K562 (cell line): Measurements from ENCODE around the gene PADI1. TPM values are rescaled to one million over a fixed set of nuclear protein-coding genes. Genes with fewer than 3 reads are reported as not detected.
A peak's percentile ranks its signal among the peaks of the same experiment; 100 is the strongest.

Experiments used
- ATAC-seq: fragments of 200-7000 bp; cut with Tn5 transposase; 3 replicates; pipeline ENCODE4 v1.9.1; 2020; ENCODE audit warnings: moderate library complexity
- BruUV-seq: library from RNA; stranded (reverse); fragments of 400-500 nt; replicated peaks from 2 replicates; lab custom pipeline; 2021; lab: Mats Ljungman, UMichigan
- CTCF ChIA-PET: fragments of 300-600 bp; formaldehyde crosslinking; extraction: SDS; loops from one replicate; lab custom pipeline; 2021; ENCODE audit warnings: low intra/inter-chr PET ratio; lab: Yijun Ruan, JAX
- POLR2A ChIA-PET: fragments of 300-600, 350-650 bp; sonication (Branson Sonifier 250); formaldehyde crosslinking; extraction: SDS; loops from one replicate; lab custom pipeline; 2021; ENCODE audit warnings: antibody characterized with exemption, inconsistent platforms; lab: Yijun Ruan, JAX
- DNase-seq, 4 experiments: peaks; one replicate each; pipeline versions ENCODE4 v3.0.0 to v3.0.0-alpha.2; 2011 to 2018; ENCODE audit warnings: low spot score in 3 of 4, mixed read lengths in 3 of 4; ENCODE audit errors: extremely low read depth in 1 of 4
- FAIRE-seq: peaks from 2 replicates; lab custom pipeline; 2011; peaks lifted over from hg19 to GRCh38; lab: Jason Lieb, UNC
- H2AFZ ChIP-seq: 2 replicates; pipeline ENCODE4 v1.6.0; 2011; ENCODE audit warnings: low read depth, low read length, control low read depth, inconsistent platforms
- H3K27ac ChIP-seq: fragments of 200-600 bp; 3 replicates; pipeline ENCODE4 v1.8.0; 2011; ENCODE audit warnings: low read depth, mild to moderate bottlenecking, control low read depth, inconsistent platforms, low read length, moderate library complexity, mixed read lengths; ENCODE audit errors: extremely low read depth
- H3K27me3 ChIP-seq, 2 experiments: fragments of 300-600 bp in 1 of 2; 2 replicates in 1 of 2; 3 replicates in 1 of 2; pipeline versions ENCODE4 v1.6.0 to v1.8.0; 2011; ENCODE audit warnings: inconsistent platforms in 2 of 2, low read length in 2 of 2, mild to moderate bottlenecking in 1 of 2, mixed read lengths in 1 of 2, moderate library complexity in 1 of 2; ENCODE audit not compliant: control insufficient read depth in 2 of 2, insufficient read depth in 2 of 2
- H3K36me3 ChIP-seq: fragments of 300-600 bp; 3 replicates; pipeline ENCODE4 v1.8.0; 2011; ENCODE audit warnings: mild to moderate bottlenecking, low read length, inconsistent platforms; ENCODE audit not compliant: control insufficient read depth, insufficient read depth
- H3K4me1 ChIP-seq, 2 experiments: fragments of 200-600 bp in 1 of 2; replicated peaks in 1 of 2; 2 replicates in 1 of 2; 3 replicates in 1 of 2; pipeline versions ENCODE4 v1.5.1 to v1.8.0; 2011; ENCODE audit warnings: inconsistent platforms in 2 of 2, low read length in 2 of 2, mild to moderate bottlenecking in 1 of 2, mixed read lengths in 1 of 2, moderate library complexity in 1 of 2; ENCODE audit not compliant: control insufficient read depth in 2 of 2, insufficient read depth in 2 of 2
- H3K4me2 ChIP-seq: 2 replicates; pipeline ENCODE4 v1.6.1; 2011; ENCODE audit warnings: low read length, control low read depth, inconsistent platforms, mixed read lengths; ENCODE audit not compliant: insufficient read depth
- H3K4me3 ChIP-seq: fragments of 200-600 bp; sonication (generic), shearing (Covaris generic); 2 replicates; pipeline ENCODE4 v1.5.1; 2016; ENCODE audit warnings: control low read depth, inconsistent platforms
- H3K79me2 ChIP-seq: fragments of 200-600 bp; 3 replicates; pipeline ENCODE4 v1.8.0; 2011; ENCODE audit warnings: low read length, inconsistent platforms; ENCODE audit not compliant: control insufficient read depth, insufficient read depth
- H3K9ac ChIP-seq, 2 experiments: 2 replicates each; pipeline versions ENCODE4 v1.6.0 to v1.6.1; 2011; ENCODE audit warnings: low read depth in 2 of 2, low read length in 2 of 2, control low read depth in 1 of 2, inconsistent platforms in 1 of 2, mild to moderate bottlenecking in 1 of 2, mixed read lengths in 1 of 2; ENCODE audit not compliant: insufficient read depth in 1 of 2
- H3K9me1 ChIP-seq: one replicate; pipeline ENCODE4 v1.6.0; 2011; ENCODE audit warnings: inconsistent platforms, mild to moderate bottlenecking, low read length, moderate library complexity; ENCODE audit not compliant: control insufficient read depth, insufficient read depth
- H3K9me3 ChIP-seq: replicated peaks from 2 replicates; pipeline ENCODE4 v1.5.1; 2011; ENCODE audit warnings: low read depth, low read length, inconsistent platforms; ENCODE audit not compliant: control insufficient read depth, insufficient read depth
- H4K20me1 ChIP-seq: replicated peaks from 2 replicates; pipeline ENCODE4 v1.6.1; 2011; ENCODE audit warnings: low read length, inconsistent platforms, mixed read lengths; ENCODE audit not compliant: control insufficient read depth, insufficient read depth
- CBFA2T2 ChIP-seq: fragments of 450-650 bp; conservative IDR thresholded peaks from 2 replicates; pipeline ENCODE4 v1.6.1; 2017; ENCODE audit warnings: mild to moderate bottlenecking
- FIP1L1 ChIP-seq: fragments of 200-400 bp; formaldehyde crosslinking; IDR thresholded peaks from 2 replicates; pipeline ENCODE4 v1.6.1; 2018; ENCODE audit warnings: mild to moderate bottlenecking, low read depth, low read length; ENCODE audit not compliant: poor library complexity, severe bottlenecking
- NR2C1 ChIP-seq, 2 experiments: fragments of 450-650 bp; IDR thresholded peaks; 2 replicates each; pipeline ENCODE4 v1.6.1; 2017; ENCODE audit warnings: mild to moderate bottlenecking in 2 of 2, antibody characterized with exemption in 1 of 2, inconsistent platforms in 1 of 2, missing compliant biosample characterization in 1 of 2, missing genetic modification characterization in 1 of 2
- PKNOX1 ChIP-seq: fragments of 450-650 bp; IDR thresholded peaks from 2 replicates; pipeline ENCODE4 v1.6.1; 2016
- RAD51 ChIP-seq: fragments of 450-650 bp; IDR thresholded peaks from 2 replicates; pipeline ENCODE4 v1.7.1; 2016; ENCODE audit warnings: low read depth, mild to moderate bottlenecking, borderline replicate concordance
- RBM25 ChIP-seq: fragments of 200-400 bp; formaldehyde crosslinking; IDR thresholded peaks from 2 replicates; pipeline ENCODE4 v1.6.1; 2018; ENCODE audit warnings: low read length, low read depth, moderate library complexity; ENCODE audit not compliant: severe bottlenecking
- SIX5 ChIP-seq, 2 experiments: IDR thresholded peaks; 2 replicates each; pipeline ENCODE4 v1.6.1; 2011; ENCODE audit warnings: low read length in 2 of 2, borderline replicate concordance in 1 of 2, low read depth in 1 of 2, mild to moderate bottlenecking in 1 of 2, moderate library complexity in 1 of 2; ENCODE audit not compliant: insufficient read depth in 1 of 2
- SPI1 ChIP-seq: IDR thresholded peaks from 2 replicates; pipeline ENCODE4 v1.6.1; 2011; ENCODE audit warnings: low read depth, low read length, control low read depth, borderline replicate concordance
- USF1 ChIP-seq: sonication (generic); formaldehyde crosslinking; IDR thresholded peaks from 2 replicates; pipeline ENCODE4 v1.9.0; 2022; ENCODE audit warnings: mild to moderate bottlenecking, missing genetic modification reagents
- ZNF143 ChIP-seq: sonication (generic); formaldehyde crosslinking; IDR thresholded peaks from 2 replicates; pipeline ENCODE4 v1.9.0; 2022; ENCODE audit warnings: mild to moderate bottlenecking, missing genetic modification reagents
- ZNF699 ChIP-seq: fragments of 250-450 bp; sonication (Bioruptor Pico); IDR thresholded peaks from 2 replicates; pipeline ENCODE4 v1.8.0; 2021; ENCODE audit warnings: mild to moderate bottlenecking, moderate library complexity; ENCODE audit not compliant: insufficient replicate concordance
- ZNF766 ChIP-seq: fragments of 200-800 bp; sonication (Bioruptor generic); conservative IDR thresholded peaks from 2 replicates; pipeline ENCODE4 v1.6.1; 2016; ENCODE audit warnings: missing genetic modification characterization, missing compliant biosample characterization
- WGBS: fragments of 100-300 bp; shearing (Covaris generic); methylation state at CpG from one replicate; pipeline ENCODE4 v1.1.6; 2016; ENCODE audit warnings: low coverage, mixed read lengths; ENCODE audit not compliant: insufficient coverage; ENCODE audit errors: missing lambda C conversion rate; 5-methylcytosine and 5-hydroxymethylcytosine counted together
- in situ Hi-C: fragments of 300-500 bp; cut with MboI; formaldehyde crosslinking; loops from 4 replicates; pipeline ENCODE4 v1.15.0; 2018; ENCODE audit warnings: inconsistent platforms, mixed read lengths
- intact Hi-C: fragments of 100-400 bp; cut with micrococcal nuclease; formaldehyde crosslinking; loops from 2 replicates; pipeline ENCODE4 v1.14.2; 2022
- polyA plus RNA-seq, 8 experiments: library from polyadenylated mRNA; depleted of rRNA in 4 of 8; stranded (reverse) in 5 of 8; unstranded in 3 of 8; fragments of >200 nt; fragmentation: Nextera tagmentation in 2 of 8; fragmentation: Illumina TruSeq in 1 of 8; extraction: Ambion mirVana in 2 of 8; extraction: Trizol in 1 of 8; gene quantifications; 2 replicates each; pipeline versions ENCODE4 v1.2.1 to v1.2.3, GENCODE V29; 2011 to 2014; ENCODE audit warnings: inconsistent platforms in 1 of 8, missing spikeins in 1 of 8
- total RNA-seq, 7 experiments: library from RNA; depleted of rRNA in 6 of 7; stranded (reverse); fragments of >200 nt in 6 of 7; fragmentation: Illumina TruSeq in 2 of 7; extraction: Trizol in 2 of 7; gene quantifications; 2 replicates each; pipeline versions ENCODE4 v1.2.1 to v1.2.3, GENCODE V29; 2011 to 2021; ENCODE audit warnings: low replicate concordance in 1 of 7

The PADI1 gene
- total and polyA plus RNA-seq, 9 of the 15 experiments (the other 6 are each of a cell fraction or from before 2014, with no cell fraction given): not detected

- Histone ChIP-seq H3K27me3 (peaks cover 14 to 31% of the 10 kb centered on the region in 2 experiments; a peak in 4 of 5 replicates), H3K9me3 (no peaks in the 10 kb centered on the region), H3K79me2 (no peaks in the 10 kb centered on the region), H3K4me1 (no peaks in the 10 kb centered on the region), H2AFZ (peak overlapping the region; percentile 85), H3K4me3 (no peak overlapping the region), H3K36me3 (no peaks in the 10 kb centered on the region), H3K27ac (no peak overlapping the region), H3K4me2 (peak overlapping the region; percentile 31; the same call in 1 of the 2 replicates), H4K20me1 (no peaks in the 10 kb centered on the region; the same call in 1 of the 2 replicates), H3K9me1 (no peaks in the 10 kb centered on the region), H3K9ac (no peak overlapping the region)
- ATAC-seq (peak; percentile 84), DNase-seq (peak in 2 of 4 experiments; percentile 21 to 41), FAIRE-seq (peak; percentile 90)
- in situ Hi-C loops (no loop called here), intact Hi-C loops (no loop called here)
- ChIA-PET CTCF (no interaction called here), POLR2A (interaction anchor here (1.5 kb wide), 1 partner anchor 12 kb away, joined by 3 read pairs; no protein-coding TSS in a partner anchor)
- 12% methylated on average over 3 of the region's 3 CpGs for WGBS
- no TSS peak for BruUV-seq
- TF ChIP-seq SIX5 (IDR thresholded peaks at IDR 0.05; ENCODE audit: borderline replicate concordance in 1 of 2, insufficient read depth in 1 of 2, low read depth in 1 of 2, low read length in 2 of 2) (peak; percentile 48 to 55; a peak in 3 of 4 replicates), ZNF143 (peak; percentile 73), CBFA2T2 (peak; percentile 77), PKNOX1 (peak; percentile 30; the same call in 1 of the 2 replicates), RBM25 (peak; percentile 73), ZNF699 (CRISPR knock-in tag) (no peak), ZNF766 (CRISPR knock-in tag) (0 out of 2 replicates have a peak, but pooled peaks have one; percentile 24), FIP1L1 (no peak), NR2C1 (IDR thresholded peaks at IDR 0.05) (peak; percentile 28; the same call in 1 of the 2 replicates), NR2C1 (tag; IDR thresholded peaks at IDR 0.05) (no peak), USF1 (CRISPR knock-in tag) (peak; percentile 88), SPI1 (peak; percentile 89), RAD51 (peak; percentile 98)
Observed at GRCh38 chr1:17161137-17161740, 43.7 kb upstream of the PADI1 start.
